ENCODE data around the gene NR1I3.

Gene NR1I3

GRCh38 chr1:161196521-161197451 is 41.2 kb downstream of the NR1I3 start:
- no peak for DNase-seq (ENCODE audit: low read depth in 3 of 3)

GRCh38 chr1:161196111-161196510 is 41.9 kb downstream of the NR1I3 start:
- no peak for DNase-seq (ENCODE audit: low read depth in 3 of 3)

- no peak for DNase-seq (ENCODE audit: low read depth in 3 of 3)
These were observed 42.8 kb downstream of the NR1I3 start for GRCh38 chr1:161195171-161195570.

GRCh38 chr1:161193561-161194235 is 44.3 kb downstream of the NR1I3 start:
- no peak for DNase-seq (ENCODE audit: low read depth in 3 of 3)

GRCh38 chr1:161192476-161193465 is 45.2 kb downstream of the NR1I3 start:
- DNase-seq (ENCODE audit: low read depth in 3 of 3): peak; percentile 28 to 51 (median 39)

- no peak for DNase-seq (ENCODE audit: low read depth in 3 of 3)
These were observed 46.0 kb downstream of the NR1I3 start for GRCh38 chr1:161191971-161192370.

- DNase-seq (ENCODE audit: low read depth in 3 of 3): no peak
These were observed 47.0 kb downstream of the NR1I3 start for GRCh38 chr1:161190962-161191521.

GRCh38 chr1:161189036-161189435 is 49.0 kb downstream of the NR1I3 start:
- no peak for DNase-seq (ENCODE audit: low read depth in 3 of 3)

GRCh38 chr1:161188381-161188780 is 49.6 kb downstream of the NR1I3 start:
- DNase-seq (ENCODE audit: low read depth in 3 of 3): no peak

GRCh38 chr1:161187311-161187710 is 50.7 kb downstream of the NR1I3 start:
- DNase-seq (ENCODE audit: low read depth in 3 of 3): no peak

GRCh38 chr1:161185732-161186311 is 52.2 kb downstream of the NR1I3 start:
- DNase-seq (ENCODE audit: low read depth in 3 of 3): no peak

GRCh38 chr1:161185282-161185682 is 52.7 kb downstream of the NR1I3 start:
- DNase-seq (ENCODE audit: low read depth in 3 of 3): peak in 1 of 3 experiments; percentile 62

GRCh38 chr1:161182214-161182613 is 55.8 kb downstream of the NR1I3 start:
- peak in 2 of 3 experiments; percentile 18 to 42 for DNase-seq (ENCODE audit: low read depth in 3 of 3)

- DNase-seq (ENCODE audit: low read depth in 3 of 3): no peak
These were observed 57.4 kb downstream of the NR1I3 start for GRCh38 chr1:161180639-161181038.

- DNase-seq (ENCODE audit: low read depth in 3 of 3): no peak
These were observed 58.3 kb downstream of the NR1I3 start for GRCh38 chr1:161179698-161180097.

Data from stimulated activated CD4-positive, alpha-beta T cell treated with anti-CD3 and anti-CD28 coated beads, TNF-alpha, amount 100 ng/mL, for 4 hours (primary cell).